OCI-LY1 (cell line): Measurements from ENCODE around the gene SAMD13.

ENCODE experiments used
- H2AFZ ChIP-seq: fragments of 200-600 bp; sonication (generic), shearing (Covaris generic); 2 replicates; pipeline ENCODE4 v1.6.0; 2014; ENCODE audit warnings: antibody characterized with exemption, mild to moderate bottlenecking, low read length
- H3F3A ChIP-seq: fragments of 200-600 bp; sonication (generic), shearing (Covaris generic); 2 replicates; pipeline ENCODE4 v1.6.0; 2014; ENCODE audit warnings: mild to moderate bottlenecking, antibody characterized with exemption, low read length, moderate library complexity; ENCODE audit not compliant: insufficient read depth
- H3K27ac ChIP-seq: fragments of 200-600 bp; sonication (generic); 2 replicates; pipeline ENCODE4 v1.5.1; 2014; ENCODE audit warnings: low read length, mixed run types, mild to moderate bottlenecking, low read depth; ENCODE audit not compliant: poor library complexity, severe bottlenecking
- H3K27me3 ChIP-seq: fragments of 200-600 bp; sonication (generic); 2 replicates; pipeline ENCODE4 v1.6.0; 2014; ENCODE audit warnings: antibody characterized with exemption, mild to moderate bottlenecking, low read length, moderate library complexity; ENCODE audit not compliant: insufficient read depth
- H3K36me3 ChIP-seq: fragments of 200-600 bp; sonication (generic); 2 replicates; pipeline ENCODE4 v1.6.1; 2014; ENCODE audit warnings: mild to moderate bottlenecking, antibody characterized with exemption, low read length, moderate library complexity, mixed read lengths; ENCODE audit not compliant: insufficient read depth
- H3K4me1 ChIP-seq: fragments of 200-600 bp; sonication (generic); 2 replicates; pipeline ENCODE4 v1.5.1; 2014; ENCODE audit warnings: mild to moderate bottlenecking, low read length, moderate library complexity; ENCODE audit not compliant: insufficient read depth, severe bottlenecking
- H3K4me2 ChIP-seq: fragments of 200-600 bp; sonication (generic), shearing (Covaris generic); 2 replicates; pipeline ENCODE4 v1.6.1; 2014; ENCODE audit warnings: low read length
- H3K4me3 ChIP-seq: fragments of 200-600 bp; sonication (generic); 2 replicates; pipeline ENCODE4 v1.5.1; 2014; ENCODE audit warnings: low read length, low read depth, mild to moderate bottlenecking, mixed read lengths; ENCODE audit not compliant: poor library complexity, severe bottlenecking
- H3K79me2 ChIP-seq: fragments of 200-600 bp; shearing (Covaris generic); 2 replicates; pipeline ENCODE4 v1.6.1; 2016; ENCODE audit warnings: mixed run types, low read length, mixed read lengths; ENCODE audit not compliant: insufficient read depth
- H3K9ac ChIP-seq: fragments of 200-600 bp; sonication (generic), shearing (Covaris generic); 2 replicates; pipeline ENCODE4 v1.6.1; 2014; ENCODE audit warnings: mild to moderate bottlenecking, low read length, mixed read lengths
- H3K9me2 ChIP-seq: fragments of 200-600 bp; sonication (generic), shearing (Covaris generic); 2 replicates; pipeline ENCODE4 v1.6.1; 2014; ENCODE audit warnings: low read depth, mild to moderate bottlenecking, low read length, mixed read lengths
- H3K9me3 ChIP-seq: fragments of 200-600 bp; shearing (Covaris generic); 2 replicates; pipeline ENCODE4 v1.6.1; 2014; ENCODE audit warnings: low read length, mixed read lengths
- H4K20me1 ChIP-seq: fragments of 200-600 bp; sonication (generic), shearing (Covaris generic); 2 replicates; pipeline ENCODE4 v1.6.0; 2016; ENCODE audit warnings: mild to moderate bottlenecking, low read length; ENCODE audit not compliant: insufficient read depth
- EZH2 ChIP-seq: fragments of 200-600 bp; sonication (generic), shearing (Covaris generic); IDR thresholded peaks from 2 replicates; pipeline ENCODE4 v1.8.0; 2017; ENCODE audit warnings: borderline replicate concordance, mixed run types, mild to moderate bottlenecking, antibody characterized with exemption, low read length, moderate library complexity, mixed read lengths
- TF ChIP-seq, protein P1 (sequence below): fragments of 200-600 bp; sonication (generic), shearing (Covaris generic); IDR thresholded peaks from 2 replicates; pipeline ENCODE4 v1.5.1; 2017; ENCODE audit warnings: mild to moderate bottlenecking, antibody characterized with exemption, low read length, moderate library complexity, mixed read lengths

SAMD13 gene

DNA sequence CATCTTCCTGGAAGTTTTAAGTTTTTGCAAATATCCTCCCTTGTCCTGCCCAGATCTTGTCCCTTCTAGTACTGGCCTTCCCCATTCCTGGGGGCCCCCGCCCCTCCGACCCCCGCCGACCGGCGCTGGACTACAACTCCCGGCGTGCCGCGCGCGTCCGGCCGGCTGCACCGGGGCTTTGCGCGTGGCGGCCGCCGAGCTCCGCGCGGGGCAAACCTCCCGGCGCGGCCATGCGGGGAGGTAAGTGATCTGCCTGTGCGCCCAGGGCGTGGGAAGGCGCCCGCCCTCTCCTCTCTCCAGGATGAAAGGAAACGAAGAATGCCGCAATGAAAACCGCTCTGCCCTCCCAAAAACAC lies 3.2 kb upstream of the SAMD13 start:
- TF ChIP-seq, protein P1, sequence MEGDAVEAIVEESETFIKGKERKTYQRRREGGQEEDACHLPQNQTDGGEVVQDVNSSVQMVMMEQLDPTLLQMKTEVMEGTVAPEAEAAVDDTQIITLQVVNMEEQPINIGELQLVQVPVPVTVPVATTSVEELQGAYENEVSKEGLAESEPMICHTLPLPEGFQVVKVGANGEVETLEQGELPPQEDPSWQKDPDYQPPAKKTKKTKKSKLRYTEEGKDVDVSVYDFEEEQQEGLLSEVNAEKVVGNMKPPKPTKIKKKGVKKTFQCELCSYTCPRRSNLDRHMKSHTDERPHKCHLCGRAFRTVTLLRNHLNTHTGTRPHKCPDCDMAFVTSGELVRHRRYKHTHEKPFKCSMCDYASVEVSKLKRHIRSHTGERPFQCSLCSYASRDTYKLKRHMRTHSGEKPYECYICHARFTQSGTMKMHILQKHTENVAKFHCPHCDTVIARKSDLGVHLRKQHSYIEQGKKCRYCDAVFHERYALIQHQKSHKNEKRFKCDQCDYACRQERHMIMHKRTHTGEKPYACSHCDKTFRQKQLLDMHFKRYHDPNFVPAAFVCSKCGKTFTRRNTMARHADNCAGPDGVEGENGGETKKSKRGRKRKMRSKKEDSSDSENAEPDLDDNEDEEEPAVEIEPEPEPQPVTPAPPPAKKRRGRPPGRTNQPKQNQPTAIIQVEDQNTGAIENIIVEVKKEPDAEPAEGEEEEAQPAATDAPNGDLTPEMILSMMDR, result no peak
- no peak for TF ChIP-seq EZH2
- H3K9me3 ChIP-seq, result no peaks in the 10 kb centered on the region
- no peaks in the 10 kb centered on the region for H4K20me1 ChIP-seq
- peak overlapping the region; percentile 87 for H3K4me2 ChIP-seq
- H3K27ac ChIP-seq, result peak overlapping the region; percentile 97
- no peaks in the 10 kb centered on the region for H3K9me2 ChIP-seq
- peaks cover 63% of the 10 kb centered on the region for H3K4me1 ChIP-seq
- no peaks in the 10 kb centered on the region for H3K79me2 ChIP-seq
- H3K27me3 ChIP-seq, result no peaks in the 10 kb centered on the region
- H2AFZ ChIP-seq, result no peak overlapping the region
- peaks cover 6% of the 10 kb centered on the region; the same call in 1 of the 2 replicates for H3F3A ChIP-seq
- peak overlapping the region; percentile 76 for H3K4me3 ChIP-seq
- no peaks in the 10 kb centered on the region for H3K36me3 ChIP-seq
- peak overlapping the region; percentile 87 for H3K9ac ChIP-seq

DNA sequence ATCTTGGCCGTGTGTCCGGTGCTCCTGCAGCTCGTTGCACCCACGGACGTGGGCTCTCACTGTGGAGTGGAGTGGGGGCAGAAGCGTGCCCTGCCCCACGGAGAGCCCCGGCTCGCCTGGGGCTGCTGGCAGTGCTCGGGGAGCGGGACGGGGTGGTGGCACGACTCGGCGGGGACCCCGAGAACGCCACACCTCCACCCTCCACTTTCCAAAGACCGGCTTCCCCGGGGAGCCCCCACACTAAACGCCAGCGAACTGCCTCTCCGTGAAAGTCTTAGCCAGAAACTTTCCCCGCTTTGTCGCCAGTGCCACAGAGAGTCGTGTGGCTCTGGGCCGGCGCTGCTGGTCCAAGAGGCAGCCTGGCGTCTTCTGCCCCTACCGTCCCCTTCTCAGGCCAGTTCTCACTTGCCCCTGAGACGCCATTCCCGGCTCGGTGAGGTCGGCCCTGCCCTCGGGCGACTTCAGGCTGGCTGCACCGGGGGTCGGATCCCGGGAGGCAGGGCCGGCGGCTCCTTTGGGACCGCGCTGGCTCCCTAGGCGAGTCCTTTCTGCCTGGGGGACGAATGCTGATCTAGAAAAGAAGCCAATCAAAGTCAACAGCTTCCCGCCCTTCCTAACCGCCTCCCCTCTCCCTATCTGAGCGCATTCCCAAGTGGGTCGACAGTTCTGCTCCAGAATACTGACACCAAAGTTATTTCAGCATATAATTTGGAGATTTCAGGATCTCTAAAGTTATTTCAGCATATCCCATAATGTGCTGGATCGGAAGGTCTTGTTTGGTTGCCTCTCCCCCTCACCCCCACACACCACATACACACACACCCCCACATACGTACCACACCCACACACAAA lies 2.6 kb upstream of the SAMD13 start:
- peaks cover 69% of the 10 kb centered on the region for H3K4me1 ChIP-seq
- peaks cover 5% of the 10 kb centered on the region for H3K79me2 ChIP-seq
- no peaks in the 10 kb centered on the region for H3K9me2 ChIP-seq
- no peaks in the 10 kb centered on the region for H3K27me3 ChIP-seq
- H3K4me3 ChIP-seq, result peak overlapping the region; percentile 76
- no peaks in the 10 kb centered on the region for H3K36me3 ChIP-seq
- H3K4me2 ChIP-seq, result peak overlapping the region; percentile 87
- H3K27ac ChIP-seq, result peak overlapping the region; percentile 97
- H3F3A ChIP-seq, result peaks cover 6% of the 10 kb centered on the region; the same call in 1 of the 2 replicates
- no peaks in the 10 kb centered on the region for H3K9me3 ChIP-seq
- H2AFZ ChIP-seq, result no peak overlapping the region
- H4K20me1 ChIP-seq, result no peaks in the 10 kb centered on the region
- H3K9ac ChIP-seq, result peak overlapping the region; percentile 87
- TF ChIP-seq EZH2, result no peak
- TF ChIP-seq, protein P1, result no peak

DNA sequence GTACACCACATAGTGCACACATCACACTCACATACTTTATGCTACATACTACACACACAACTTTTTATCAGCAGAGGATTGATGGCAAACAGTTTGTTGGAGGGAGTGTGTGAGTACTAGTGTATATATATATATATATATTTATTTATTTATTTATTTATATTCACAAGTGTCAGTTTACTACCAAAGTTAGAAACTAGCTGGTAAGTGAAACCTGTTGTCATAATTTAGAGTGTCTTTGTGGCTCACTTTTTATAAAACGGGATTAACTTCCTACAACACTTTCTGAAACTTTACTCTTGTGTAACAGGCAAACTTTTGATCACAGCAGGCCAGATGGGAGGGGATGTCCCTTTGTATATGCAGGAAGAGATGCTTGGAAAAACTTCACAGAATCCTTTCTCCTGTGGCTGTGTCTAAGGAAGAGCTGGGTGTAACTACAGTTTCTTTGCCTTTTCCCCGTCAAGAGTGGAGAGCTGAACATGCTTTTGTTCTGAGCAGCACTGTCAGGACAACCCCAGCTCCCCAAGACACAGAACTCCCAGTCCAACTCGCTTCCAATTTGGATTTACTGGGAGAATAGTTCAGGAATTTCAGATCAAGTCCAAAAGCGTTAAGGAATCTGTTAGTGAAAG lies 1.9 kb upstream of the SAMD13 start:
- peak overlapping the region; percentile 76 for H3K4me3 ChIP-seq
- peak overlapping the region; percentile 87 for H3K9ac ChIP-seq

More for the DNA sequence above, 1.9 kb upstream of the SAMD13 start:
- peaks cover 6% of the 10 kb centered on the region; the same call in 1 of the 2 replicates for H3F3A ChIP-seq
- H4K20me1 ChIP-seq, result no peaks in the 10 kb centered on the region
- H3K36me3 ChIP-seq, result no peaks in the 10 kb centered on the region
- no peaks in the 10 kb centered on the region for H3K9me3 ChIP-seq
- H3K79me2 ChIP-seq, result peaks cover 9% of the 10 kb centered on the region
- peak overlapping the region; percentile 87 for H3K4me2 ChIP-seq
- H3K9me2 ChIP-seq, result no peaks in the 10 kb centered on the region
- H2AFZ ChIP-seq, result no peak overlapping the region
- H3K27ac ChIP-seq, result peak overlapping the region; percentile 97
- H3K27me3 ChIP-seq, result no peaks in the 10 kb centered on the region
- H3K4me1 ChIP-seq, result peaks cover 76% of the 10 kb centered on the region
- TF ChIP-seq EZH2, result no peak
- TF ChIP-seq, protein P1, result no peak
